ENCODE results near the gene LRRC74A.
A peak's percentile ranks its signal among the peaks of the same experiment; 100 is the strongest.

Gene LRRC74A

DNA sequence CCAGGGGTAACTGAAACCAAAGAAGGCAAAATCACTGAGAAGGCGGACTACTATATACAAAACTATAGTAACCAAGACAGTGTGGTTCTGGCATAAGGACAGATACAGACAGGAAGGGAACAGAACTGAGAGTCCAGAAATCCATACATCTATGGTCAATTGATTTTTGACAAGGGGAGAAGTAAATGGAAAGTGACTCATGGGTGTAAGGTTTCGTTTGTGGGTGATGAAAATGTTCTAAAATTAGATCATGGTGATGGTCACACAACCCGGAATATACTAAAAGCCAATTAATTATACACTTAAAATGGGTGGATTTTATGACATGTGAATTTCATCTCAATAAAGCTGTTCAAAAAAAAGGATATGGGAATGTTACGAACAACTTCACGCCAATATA is 32.3 kb upstream of the LRRC74A start:
- Histone ChIP-seq H3K36me3 (ENCODE audit: control insufficient read depth, insufficient read depth, low read length) (no peaks in the 10 kb centered on the region), H3K4ac (ENCODE audit: low read depth, low read length) (no peak overlapping the region), H3K23ac (ENCODE audit: low read length) (no peak overlapping the region), H4K8ac (ENCODE audit: low read depth, low read length) (no peak overlapping the region), H3K56ac (ENCODE audit: low read length) (no peak overlapping the region), H3K4me2 (ENCODE audit: low read length) (no peak overlapping the region), H2BK5ac (ENCODE audit: low read length) (no peak overlapping the region), H2AK5ac (ENCODE audit: low read length) (no peak overlapping the region), H3K79me2 (ENCODE audit: control insufficient read depth, insufficient read depth, low read length) (no peaks in the 10 kb centered on the region), H3K4me1 (ENCODE audit: control insufficient read depth, low read depth, low read length) (no peaks in the 10 kb centered on the region), H3K9ac (ENCODE audit: low read length) (no peak overlapping the region), H3K79me1 (ENCODE audit: low read length) (no peaks in the 10 kb centered on the region), H3K4me3 (ENCODE audit: low read length) (no peak overlapping the region), H3K27ac (ENCODE audit: low read depth, low read length) (no peak overlapping the region), H3K18ac (ENCODE audit: low read length) (no peak overlapping the region), H2BK120ac (ENCODE audit: low read depth, low read length) (no peak overlapping the region), H3K27me3 (ENCODE audit: insufficient read depth, low read length, poor library complexity) (no peaks in the 10 kb centered on the region), H4K5ac (ENCODE audit: low read length) (no peak overlapping the region), H2BK15ac (replicated peaks; ENCODE audit: low read depth) (no peak overlapping the region)
- no peak for DNase-seq
- WGBS (ENCODE audit: extremely low coverage, insufficient coverage, low lambda C conversion rate): no CpG with 5 or more reads among the region's 5 CpGs

DNA sequence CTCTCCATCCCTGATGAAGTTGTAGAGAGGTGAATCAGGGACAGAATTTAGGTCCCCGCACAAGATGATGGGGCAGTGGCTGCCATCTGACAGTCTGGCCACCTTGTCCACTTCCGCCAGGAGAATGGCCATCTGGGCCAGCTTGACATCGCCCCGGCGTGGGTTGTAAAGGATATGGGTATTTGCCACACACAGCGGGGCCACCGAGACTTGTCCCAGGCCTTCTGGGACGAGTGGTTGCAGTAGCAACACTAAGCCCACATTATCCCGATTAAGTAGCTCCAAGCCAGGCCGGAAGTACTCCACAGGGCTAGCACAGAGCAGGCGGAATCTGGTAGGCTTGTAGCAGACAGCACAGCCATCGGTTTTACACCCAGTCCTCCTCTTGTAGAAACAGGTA is 19.8 kb upstream of the LRRC74A start:
- Histone ChIP-seq H2BK15ac (replicated peaks; ENCODE audit: low read depth) (no peak overlapping the region), H3K27me3 (ENCODE audit: insufficient read depth, low read length, poor library complexity) (no peaks in the 10 kb centered on the region), H3K23ac (ENCODE audit: low read length) (no peak overlapping the region), H3K27ac (ENCODE audit: low read depth, low read length) (no peak overlapping the region), H4K5ac (ENCODE audit: low read length) (no peak overlapping the region), H3K18ac (ENCODE audit: low read length) (no peak overlapping the region), H3K9ac (ENCODE audit: low read length) (no peak overlapping the region), H3K4me2 (ENCODE audit: low read length) (no peak overlapping the region), H3K79me2 (ENCODE audit: control insufficient read depth, insufficient read depth, low read length) (no peaks in the 10 kb centered on the region), H3K56ac (ENCODE audit: low read length) (no peak overlapping the region), H3K4ac (ENCODE audit: low read depth, low read length) (no peak overlapping the region), H4K8ac (ENCODE audit: low read depth, low read length) (no peak overlapping the region), H3K79me1 (ENCODE audit: low read length) (peaks cover 4% of the 10 kb centered on the region), H3K4me3 (ENCODE audit: low read length) (no peak overlapping the region), H2BK5ac (ENCODE audit: low read length) (no peak overlapping the region), H2AK5ac (ENCODE audit: low read length) (no peak overlapping the region), H3K36me3 (ENCODE audit: control insufficient read depth, insufficient read depth, low read length) (no peaks in the 10 kb centered on the region), H2BK120ac (ENCODE audit: low read depth, low read length) (no peak overlapping the region), H3K4me1 (ENCODE audit: control insufficient read depth, low read depth, low read length) (no peaks in the 10 kb centered on the region)
- no CpG with 5 or more reads among the region's 12 CpGs for WGBS (ENCODE audit: extremely low coverage, insufficient coverage, low lambda C conversion rate)
- no peak for DNase-seq

DNA sequence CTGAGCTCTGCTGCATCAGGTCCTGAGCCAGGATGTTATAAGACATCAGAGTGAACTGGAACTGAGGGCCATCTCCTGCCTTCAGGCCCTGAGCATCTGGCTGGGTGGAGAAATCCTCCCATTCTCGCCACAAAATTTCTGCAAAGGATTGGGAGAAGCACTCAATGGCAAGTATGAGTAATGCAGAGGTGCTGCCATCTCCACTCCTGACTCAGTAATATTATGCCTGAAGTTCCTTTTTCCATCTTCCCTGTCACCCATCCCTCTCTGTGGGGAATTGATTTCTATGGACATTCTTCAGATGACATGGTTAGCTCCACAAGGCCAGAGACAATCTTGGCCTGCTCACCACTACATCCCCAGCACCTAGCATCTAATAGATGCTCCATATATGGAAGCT is 18.2 kb upstream of the LRRC74A start:
- Histone ChIP-seq H2AK5ac (ENCODE audit: low read length) (no peak overlapping the region), H2BK15ac (replicated peaks; ENCODE audit: low read depth) (no peak overlapping the region), H3K4me2 (ENCODE audit: low read length) (no peak overlapping the region), H4K8ac (ENCODE audit: low read depth, low read length) (no peak overlapping the region), H3K4ac (ENCODE audit: low read depth, low read length) (no peak overlapping the region), H3K36me3 (ENCODE audit: control insufficient read depth, insufficient read depth, low read length) (no peaks in the 10 kb centered on the region), H3K79me1 (ENCODE audit: low read length) (peaks cover 4% of the 10 kb centered on the region), H3K27me3 (ENCODE audit: insufficient read depth, low read length, poor library complexity) (no peaks in the 10 kb centered on the region), H4K5ac (ENCODE audit: low read length) (no peak overlapping the region), H3K27ac (ENCODE audit: low read depth, low read length) (no peak overlapping the region), H3K9ac (ENCODE audit: low read length) (no peak overlapping the region), H2BK120ac (ENCODE audit: low read depth, low read length) (no peak overlapping the region), H3K4me1 (ENCODE audit: control insufficient read depth, low read depth, low read length) (peaks cover under 1% of the 10 kb centered on the region), H2BK5ac (ENCODE audit: low read length) (no peak overlapping the region), H3K56ac (ENCODE audit: low read length) (no peak overlapping the region), H3K23ac (ENCODE audit: low read length) (no peak overlapping the region), H3K18ac (ENCODE audit: low read length) (no peak overlapping the region), H3K4me3 (ENCODE audit: low read length) (no peak overlapping the region), H3K79me2 (ENCODE audit: control insufficient read depth, insufficient read depth, low read length) (peaks cover 2% of the 10 kb centered on the region)
- no peak for DNase-seq
- no CpG with 5 or more reads among the region's 1 CpG for WGBS (ENCODE audit: extremely low coverage, insufficient coverage, low lambda C conversion rate)

DNA sequence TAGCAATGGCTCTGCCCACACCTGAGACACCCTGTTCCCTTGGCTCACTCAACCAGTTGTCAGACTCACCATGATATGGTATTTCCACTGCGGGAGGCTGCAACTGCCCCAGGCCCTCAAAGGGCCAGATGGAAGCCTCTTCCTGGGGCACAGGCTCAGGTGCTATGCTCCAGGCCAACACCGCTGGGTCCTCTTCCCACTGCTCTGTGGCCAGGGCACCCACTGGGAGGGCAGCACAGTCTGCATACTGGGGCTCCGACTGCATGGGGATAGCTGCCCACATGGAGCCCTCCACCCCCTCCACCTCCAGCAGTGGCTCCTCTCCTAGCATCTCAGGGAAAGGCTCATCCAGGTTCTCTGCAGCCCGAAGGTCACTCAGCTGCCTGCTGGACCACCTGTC is 17.2 kb upstream of the LRRC74A start:
- no CpG with 5 or more reads among the region's 4 CpGs for WGBS (ENCODE audit: extremely low coverage, insufficient coverage, low lambda C conversion rate)

DNA sequence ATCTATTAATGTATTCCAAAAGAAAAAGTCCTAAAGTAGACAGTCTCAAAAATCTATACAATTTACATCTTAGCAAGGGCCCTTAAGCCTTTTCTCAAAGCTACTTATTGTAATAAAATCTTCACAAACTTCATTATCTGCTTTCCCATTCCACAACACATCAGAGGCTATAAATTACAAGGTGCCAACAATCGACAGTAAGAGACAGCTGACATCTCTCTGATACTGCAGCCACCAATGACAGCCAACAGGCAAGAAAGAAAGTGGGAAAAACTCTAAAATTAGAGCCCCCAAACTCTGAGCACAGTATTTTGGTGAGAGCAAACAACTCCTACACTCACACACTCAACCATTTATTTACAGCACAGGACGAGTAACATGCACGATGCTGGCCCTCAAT is 15.7 kb upstream of the LRRC74A start:
- Histone ChIP-seq H2BK5ac (ENCODE audit: low read length) (no peak overlapping the region), H3K79me1 (ENCODE audit: low read length) (peaks cover 4% of the 10 kb centered on the region), H3K18ac (ENCODE audit: low read length) (no peak overlapping the region), H3K4me2 (ENCODE audit: low read length) (no peak overlapping the region), H3K56ac (ENCODE audit: low read length) (no peak overlapping the region), H2BK15ac (replicated peaks; ENCODE audit: low read depth) (no peak overlapping the region), H3K27me3 (ENCODE audit: insufficient read depth, low read length, poor library complexity) (no peaks in the 10 kb centered on the region), H2BK120ac (ENCODE audit: low read depth, low read length) (no peak overlapping the region), H3K23ac (ENCODE audit: low read length) (no peak overlapping the region), H3K79me2 (ENCODE audit: control insufficient read depth, insufficient read depth, low read length) (peaks cover 2% of the 10 kb centered on the region), H3K4me1 (ENCODE audit: control insufficient read depth, low read depth, low read length) (peaks cover 3% of the 10 kb centered on the region), H3K9ac (ENCODE audit: low read length) (no peak overlapping the region), H3K27ac (ENCODE audit: low read depth, low read length) (no peak overlapping the region), H4K5ac (ENCODE audit: low read length) (no peak overlapping the region), H2AK5ac (ENCODE audit: low read length) (no peak overlapping the region), H3K4me3 (ENCODE audit: low read length) (no peak overlapping the region), H3K4ac (ENCODE audit: low read depth, low read length) (no peak overlapping the region), H4K8ac (ENCODE audit: low read depth, low read length) (no peak overlapping the region), H3K36me3 (ENCODE audit: control insufficient read depth, insufficient read depth, low read length) (no peaks in the 10 kb centered on the region)
- WGBS (ENCODE audit: extremely low coverage, insufficient coverage, low lambda C conversion rate): no CpG with 5 or more reads among the region's 3 CpGs
- DNase-seq: no peak

More for the DNA sequence above, 17.2 kb upstream of the LRRC74A start:
- Histone ChIP-seq H3K79me2 (ENCODE audit: control insufficient read depth, insufficient read depth, low read length) (peaks cover 2% of the 10 kb centered on the region), H3K4me1 (ENCODE audit: control insufficient read depth, low read depth, low read length) (peaks cover 3% of the 10 kb centered on the region), H3K4me2 (ENCODE audit: low read length) (no peak overlapping the region), H3K23ac (ENCODE audit: low read length) (no peak overlapping the region), H3K18ac (ENCODE audit: low read length) (no peak overlapping the region), H3K56ac (ENCODE audit: low read length) (no peak overlapping the region), H3K36me3 (ENCODE audit: control insufficient read depth, insufficient read depth, low read length) (no peaks in the 10 kb centered on the region), H2AK5ac (ENCODE audit: low read length) (no peak overlapping the region), H3K27ac (ENCODE audit: low read depth, low read length) (no peak overlapping the region), H3K79me1 (ENCODE audit: low read length) (peaks cover 4% of the 10 kb centered on the region), H4K8ac (ENCODE audit: low read depth, low read length) (no peak overlapping the region), H3K27me3 (ENCODE audit: insufficient read depth, low read length, poor library complexity) (no peaks in the 10 kb centered on the region), H3K4me3 (ENCODE audit: low read length) (no peak overlapping the region), H2BK15ac (replicated peaks; ENCODE audit: low read depth) (no peak overlapping the region), H4K5ac (ENCODE audit: low read length) (no peak overlapping the region), H2BK120ac (ENCODE audit: low read depth, low read length) (no peak overlapping the region), H3K4ac (ENCODE audit: low read depth, low read length) (no peak overlapping the region), H3K9ac (ENCODE audit: low read length) (no peak overlapping the region), H2BK5ac (ENCODE audit: low read length) (no peak overlapping the region)
- DNase-seq: no peak

DNA sequence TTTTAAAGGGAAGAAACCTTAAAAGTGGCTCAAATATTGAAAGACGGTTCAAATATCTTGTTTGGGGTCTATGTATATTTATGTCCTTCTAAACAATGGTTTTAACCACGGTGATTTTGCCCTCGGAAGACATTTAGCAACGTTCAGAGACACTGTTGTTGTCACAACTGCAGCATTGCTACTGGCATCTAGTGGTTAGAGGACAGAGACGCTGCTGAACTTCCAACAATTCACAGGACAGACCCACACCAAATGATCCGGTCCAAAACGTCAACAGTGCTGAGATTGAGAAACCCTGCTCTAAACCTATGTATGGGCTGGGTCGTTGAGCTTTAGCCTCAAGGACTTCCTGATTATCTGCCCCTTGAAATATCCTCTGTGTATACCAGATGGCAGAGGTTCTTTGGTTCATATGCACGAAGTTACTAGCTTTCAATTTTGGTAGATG is 15.2 kb upstream of the LRRC74A start:
- no peak overlapping the region for H4K8ac ChIP-seq (ENCODE audit: low read depth, low read length)
- H2BK15ac ChIP-seq (replicated peaks; ENCODE audit: low read depth): no peak overlapping the region
- peaks cover 2% of the 10 kb centered on the region for H3K79me2 ChIP-seq (ENCODE audit: control insufficient read depth, insufficient read depth, low read length)
- H2AK5ac ChIP-seq (ENCODE audit: low read length): no peak overlapping the region
- H3K27me3 ChIP-seq (ENCODE audit: insufficient read depth, low read length, poor library complexity): no peaks in the 10 kb centered on the region
- no peaks in the 10 kb centered on the region for H3K36me3 ChIP-seq (ENCODE audit: control insufficient read depth, insufficient read depth, low read length)
- H2BK5ac ChIP-seq (ENCODE audit: low read length): no peak overlapping the region
- peak overlapping the region; percentile 6 for H3K9ac ChIP-seq (ENCODE audit: low read length)
- no peak overlapping the region for H3K27ac ChIP-seq (ENCODE audit: low read depth, low read length)
- no peak overlapping the region for H3K18ac ChIP-seq (ENCODE audit: low read length)
- H3K4me1 ChIP-seq (ENCODE audit: control insufficient read depth, low read depth, low read length): peaks cover 3% of the 10 kb centered on the region
- H3K4me2 ChIP-seq (ENCODE audit: low read length): no peak overlapping the region
- no peak overlapping the region for H3K4ac ChIP-seq (ENCODE audit: low read depth, low read length)
- H3K23ac ChIP-seq (ENCODE audit: low read length): no peak overlapping the region
- no CpG with 5 or more reads among the region's 9 CpGs for WGBS (ENCODE audit: extremely low coverage, insufficient coverage, low lambda C conversion rate)
- H2BK120ac ChIP-seq (ENCODE audit: low read depth, low read length): no peak overlapping the region
- peak; percentile 68 for DNase-seq
- H4K5ac ChIP-seq (ENCODE audit: low read length): no peak overlapping the region
- H3K56ac ChIP-seq (ENCODE audit: low read length): no peak overlapping the region
- no peak overlapping the region for H3K4me3 ChIP-seq (ENCODE audit: low read length)
- peaks cover 4% of the 10 kb centered on the region for H3K79me1 ChIP-seq (ENCODE audit: low read length)
